ENCODE data around the gene GRIK2. TPM values are rescaled to one million over a fixed set of nuclear protein-coding genes. Genes with fewer than 3 reads are reported as not detected.

The GRIK2 gene
- total RNA-seq, 1 donor from 2014 or later, result 0.86 TPM

DNA sequence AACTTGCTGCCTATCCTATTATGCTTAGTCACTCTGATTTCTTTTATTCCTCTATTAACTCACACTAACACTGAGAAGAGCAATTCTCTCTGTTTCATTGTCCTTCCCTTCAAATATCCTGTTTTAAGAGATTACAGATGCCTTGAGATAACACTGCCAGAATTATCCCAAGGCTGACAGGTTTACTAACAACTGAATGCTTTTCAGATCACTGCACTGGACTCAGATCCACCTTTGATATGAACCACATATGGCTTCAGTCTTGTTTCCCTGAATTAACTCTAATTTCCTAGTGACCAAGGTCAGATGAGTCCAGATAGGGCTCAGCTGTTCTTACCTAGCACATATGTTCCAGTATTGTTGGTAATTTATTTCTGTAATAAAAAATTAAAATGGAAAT lies 633.1 kb downstream of the GRIK2 start:
- TF ChIP-seq, protein P1, sequence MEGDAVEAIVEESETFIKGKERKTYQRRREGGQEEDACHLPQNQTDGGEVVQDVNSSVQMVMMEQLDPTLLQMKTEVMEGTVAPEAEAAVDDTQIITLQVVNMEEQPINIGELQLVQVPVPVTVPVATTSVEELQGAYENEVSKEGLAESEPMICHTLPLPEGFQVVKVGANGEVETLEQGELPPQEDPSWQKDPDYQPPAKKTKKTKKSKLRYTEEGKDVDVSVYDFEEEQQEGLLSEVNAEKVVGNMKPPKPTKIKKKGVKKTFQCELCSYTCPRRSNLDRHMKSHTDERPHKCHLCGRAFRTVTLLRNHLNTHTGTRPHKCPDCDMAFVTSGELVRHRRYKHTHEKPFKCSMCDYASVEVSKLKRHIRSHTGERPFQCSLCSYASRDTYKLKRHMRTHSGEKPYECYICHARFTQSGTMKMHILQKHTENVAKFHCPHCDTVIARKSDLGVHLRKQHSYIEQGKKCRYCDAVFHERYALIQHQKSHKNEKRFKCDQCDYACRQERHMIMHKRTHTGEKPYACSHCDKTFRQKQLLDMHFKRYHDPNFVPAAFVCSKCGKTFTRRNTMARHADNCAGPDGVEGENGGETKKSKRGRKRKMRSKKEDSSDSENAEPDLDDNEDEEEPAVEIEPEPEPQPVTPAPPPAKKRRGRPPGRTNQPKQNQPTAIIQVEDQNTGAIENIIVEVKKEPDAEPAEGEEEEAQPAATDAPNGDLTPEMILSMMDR (conservative IDR thresholded peaks at IDR 0.05; ENCODE audit: low read depth, low read length), result no peak
- no peak for DNase-seq (ENCODE audit: low read depth)
- H3K4me3 ChIP-seq (ENCODE audit: low read depth, low read length), result no peak overlapping the region

DNA sequence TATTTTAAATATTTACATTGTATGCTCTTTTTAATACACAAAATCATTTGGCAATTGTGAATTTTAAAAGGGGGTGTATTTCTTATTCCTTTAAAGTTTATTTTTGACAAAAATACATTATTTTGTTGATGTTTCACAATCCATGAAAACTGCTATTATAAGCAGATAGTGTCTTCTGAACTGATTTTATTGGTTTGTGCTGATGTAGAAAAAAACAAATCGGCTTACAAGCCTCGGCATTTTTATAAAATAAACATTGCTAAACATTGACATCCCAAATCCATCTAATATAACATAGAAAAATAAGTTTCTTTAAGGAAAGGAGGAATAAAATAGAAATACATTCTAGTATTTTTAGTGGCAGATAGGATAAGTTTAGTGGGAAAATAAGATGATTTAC lies 634.7 kb downstream of the GRIK2 start:
- H3K4me3 ChIP-seq (ENCODE audit: low read depth, low read length), result no peak overlapping the region
- TF ChIP-seq, protein P1 (conservative IDR thresholded peaks at IDR 0.05; ENCODE audit: low read depth, low read length), result no peak
- DNase-seq (ENCODE audit: low read depth), result no peak

DNA sequence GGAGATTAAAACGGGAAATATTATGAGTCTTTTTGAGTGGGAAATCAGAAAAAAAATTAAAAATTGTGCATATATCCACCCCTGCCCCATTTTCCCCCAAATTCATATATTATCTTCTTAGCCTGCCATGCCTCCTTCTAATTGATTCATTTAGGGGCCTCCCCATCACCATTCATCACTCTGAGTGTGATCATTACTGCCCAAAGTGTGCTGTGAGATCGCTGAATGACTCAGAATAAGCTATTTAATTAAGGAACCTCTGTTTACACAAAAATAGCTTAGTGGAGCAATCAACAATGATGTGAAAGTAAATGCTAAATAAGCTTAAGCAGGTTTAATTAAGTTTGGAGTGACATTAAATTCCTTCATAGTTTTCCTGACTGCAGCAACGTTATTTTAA lies 645.5 kb downstream of the GRIK2 start:
- no peak for DNase-seq (ENCODE audit: low read depth)
- TF ChIP-seq, protein P1 (conservative IDR thresholded peaks at IDR 0.05; ENCODE audit: low read depth, low read length), result no peak
- H3K4me3 ChIP-seq (ENCODE audit: low read depth, low read length), result no peak overlapping the region

DNA sequence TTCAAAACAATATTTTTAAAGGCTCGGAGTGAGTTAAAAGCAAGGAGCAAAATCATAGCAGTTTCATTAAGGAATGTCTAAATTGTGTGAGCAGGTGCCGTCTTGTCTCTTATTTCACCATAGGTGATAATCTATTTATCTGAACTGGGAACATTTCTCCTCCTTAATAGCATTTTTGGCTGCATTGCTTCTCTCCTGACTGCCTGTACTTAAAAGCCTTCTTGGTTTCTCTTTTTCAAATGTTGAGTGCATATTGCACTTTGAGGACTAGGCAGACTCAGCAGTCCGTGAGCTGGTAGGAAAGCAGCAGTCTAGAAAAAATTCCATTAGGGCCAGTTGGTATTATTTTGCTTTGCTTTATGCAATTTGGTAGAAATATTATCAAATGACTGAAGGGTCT lies 645.9 kb downstream of the GRIK2 start:
- DNase-seq (ENCODE audit: low read depth), result no peak
- H3K4me3 ChIP-seq (ENCODE audit: low read depth, low read length), result no peak overlapping the region
- TF ChIP-seq, protein P1 (conservative IDR thresholded peaks at IDR 0.05; ENCODE audit: low read depth, low read length), result no peak

DNA sequence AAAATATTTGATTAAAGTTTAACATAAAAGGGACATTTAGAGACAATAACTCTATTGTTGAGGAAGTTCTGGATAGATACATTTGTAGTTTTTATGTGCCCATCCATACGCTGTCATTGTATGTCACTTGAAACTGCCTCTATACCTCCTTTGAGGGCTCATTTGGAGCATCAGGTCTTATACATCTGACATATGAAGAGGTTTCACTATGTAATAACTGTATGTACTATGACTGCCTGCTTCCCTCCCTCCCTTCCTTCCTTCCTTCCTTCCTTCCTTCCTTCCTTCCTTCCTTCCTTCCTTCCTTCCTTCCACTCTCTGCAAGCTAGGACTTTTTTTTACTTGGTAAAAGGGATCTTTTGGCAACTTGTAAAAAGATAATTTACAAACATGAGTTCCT lies 657.5 kb downstream of the GRIK2 start:
- TF ChIP-seq, protein P1 (conservative IDR thresholded peaks at IDR 0.05; ENCODE audit: low read depth, low read length), result no peak
- no peak overlapping the region for H3K4me3 ChIP-seq (ENCODE audit: low read depth, low read length)
- no peak for DNase-seq (ENCODE audit: low read depth)

DNA sequence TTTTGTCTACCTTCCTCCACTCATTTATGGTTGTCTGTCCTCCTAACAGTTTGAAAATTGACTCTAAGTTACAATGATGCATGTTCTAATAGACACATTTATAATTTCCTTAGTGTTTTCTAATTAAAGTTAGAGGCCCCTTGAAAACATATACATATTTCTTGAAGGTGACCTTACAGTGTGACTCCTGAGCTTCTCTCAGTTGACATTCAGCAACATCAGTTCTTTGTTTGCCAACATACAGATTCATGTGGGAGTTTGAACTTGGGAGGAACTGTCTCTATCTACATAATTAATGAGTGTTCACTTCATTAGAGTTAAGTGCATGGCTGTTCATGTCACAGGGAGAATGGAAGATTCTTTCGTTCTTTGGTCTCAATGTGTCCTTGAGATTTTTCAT lies 658.2 kb downstream of the GRIK2 start:
- no peak overlapping the region for H3K4me3 ChIP-seq (ENCODE audit: low read depth, low read length)
- TF ChIP-seq, protein P1 (conservative IDR thresholded peaks at IDR 0.05; ENCODE audit: low read depth, low read length), result no peak
- no peak for DNase-seq (ENCODE audit: low read depth)

DNA sequence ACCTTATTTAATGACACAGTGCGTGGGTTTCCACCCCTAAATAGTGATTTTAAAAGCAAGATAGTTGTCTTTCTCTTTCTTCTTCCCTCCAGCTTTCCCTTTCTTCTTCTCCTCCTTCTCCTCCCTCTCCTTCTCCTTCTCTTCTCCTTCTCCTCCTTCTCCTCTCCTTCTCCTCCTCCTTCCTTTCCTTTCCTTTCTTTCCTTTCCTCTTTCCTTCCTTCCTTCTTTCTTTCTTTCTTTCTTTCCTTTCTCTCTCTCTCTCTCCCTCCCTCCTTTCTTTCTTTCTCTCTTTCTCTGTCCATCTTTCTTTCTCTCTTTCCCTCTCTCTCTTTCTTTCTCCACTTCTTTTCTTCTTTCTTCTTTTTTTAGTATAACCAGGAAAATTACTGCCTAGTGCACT lies 670.6 kb downstream of the GRIK2 start:
- no peak for DNase-seq (ENCODE audit: low read depth)
- H3K4me3 ChIP-seq (ENCODE audit: low read depth, low read length), result no peak overlapping the region
- TF ChIP-seq, protein P1 (conservative IDR thresholded peaks at IDR 0.05; ENCODE audit: low read depth, low read length), result no peak

Data from epithelial cell of proximal tubule (primary cell).